NOMO-1 treated with DMSO at 0.1 percent for 48 hours (cell line): ENCODE data around the gene CHST8.

Experiments
- DNase-seq: peaks from one replicate; lab custom pipeline; 2025; ENCODE audit not compliant: unreplicated experiment; lab: John Stamatoyannopoulos, UW

Gene CHST8

GRCh38 chr19:33671211-33671610 lies 49.5 kb downstream of the CHST8 start:
- no peak for DNase-seq

- DNase-seq, result no peak
Observed at GRCh38 chr19:33673258-33673875, 51.6 kb downstream of the CHST8 start.

- DNase-seq, result no peak
Observed at GRCh38 chr19:33673996-33674625, 52.4 kb downstream of the CHST8 start.

GRCh38 chr19:33674626-33675367 lies 53.0 kb downstream of the CHST8 start:
- no peak for DNase-seq

GRCh38 chr19:33675501-33676124 lies 53.9 kb downstream of the CHST8 start:
- no peak for DNase-seq

- DNase-seq, result no peak
Observed at GRCh38 chr19:33676999-33677665, 55.4 kb downstream of the CHST8 start.

GRCh38 chr19:33677745-33678426 lies 56.1 kb downstream of the CHST8 start:
- DNase-seq, result no peak

- DNase-seq, result no peak
Observed at GRCh38 chr19:33678796-33679585, 57.2 kb downstream of the CHST8 start.

- DNase-seq, result no peak
Observed at GRCh38 chr19:33679696-33680095, 57.9 kb downstream of the CHST8 start.

GRCh38 chr19:33681081-33681680 lies 59.4 kb downstream of the CHST8 start:
- no peak for DNase-seq

- no peak for DNase-seq
Observed at GRCh38 chr19:33683881-33684537, 62.3 kb downstream of the CHST8 start.

- no peak for DNase-seq
Observed at GRCh38 chr19:33684538-33685232, 62.9 kb downstream of the CHST8 start.

GRCh38 chr19:33685541-33685940 lies 63.8 kb downstream of the CHST8 start:
- DNase-seq, result no peak

GRCh38 chr19:33686262-33686661 lies 64.5 kb downstream of the CHST8 start:
- DNase-seq, result no peak

- no peak for DNase-seq
Observed at GRCh38 chr19:33686687-33687480, 65.1 kb downstream of the CHST8 start.

- DNase-seq, result no peak
Observed at GRCh38 chr19:33687481-33688170, 65.9 kb downstream of the CHST8 start.
